Stimulated activated CD4-positive, alpha-beta T cell treated with anti-CD3 and anti-CD28 coated beads, TNF-alpha, amount 100 ng/mL, for 1 hour (primary cell): ENCODE data around the gene NELFCD.
"Not testable (repeated sequence)": the region's sequence is repeated elsewhere in the genome, so short reads cannot be mapped to it uniquely, and the experiment has no call there.

ENCODE experiments used
- DNase-seq, 3 donors: peaks; one replicate each; pipeline ENCODE4 v3.0.0-alpha.2; 2020; ENCODE audit warnings: low read depth in 3 of 3, low spot score in 1 of 3

NELFCD gene, protein sequence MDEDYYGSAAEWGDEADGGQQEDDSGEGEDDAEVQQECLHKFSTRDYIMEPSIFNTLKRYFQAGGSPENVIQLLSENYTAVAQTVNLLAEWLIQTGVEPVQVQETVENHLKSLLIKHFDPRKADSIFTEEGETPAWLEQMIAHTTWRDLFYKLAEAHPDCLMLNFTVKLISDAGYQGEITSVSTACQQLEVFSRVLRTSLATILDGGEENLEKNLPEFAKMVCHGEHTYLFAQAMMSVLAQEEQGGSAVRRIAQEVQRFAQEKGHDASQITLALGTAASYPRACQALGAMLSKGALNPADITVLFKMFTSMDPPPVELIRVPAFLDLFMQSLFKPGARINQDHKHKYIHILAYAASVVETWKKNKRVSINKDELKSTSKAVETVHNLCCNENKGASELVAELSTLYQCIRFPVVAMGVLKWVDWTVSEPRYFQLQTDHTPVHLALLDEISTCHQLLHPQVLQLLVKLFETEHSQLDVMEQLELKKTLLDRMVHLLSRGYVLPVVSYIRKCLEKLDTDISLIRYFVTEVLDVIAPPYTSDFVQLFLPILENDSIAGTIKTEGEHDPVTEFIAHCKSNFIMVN

DNA sequence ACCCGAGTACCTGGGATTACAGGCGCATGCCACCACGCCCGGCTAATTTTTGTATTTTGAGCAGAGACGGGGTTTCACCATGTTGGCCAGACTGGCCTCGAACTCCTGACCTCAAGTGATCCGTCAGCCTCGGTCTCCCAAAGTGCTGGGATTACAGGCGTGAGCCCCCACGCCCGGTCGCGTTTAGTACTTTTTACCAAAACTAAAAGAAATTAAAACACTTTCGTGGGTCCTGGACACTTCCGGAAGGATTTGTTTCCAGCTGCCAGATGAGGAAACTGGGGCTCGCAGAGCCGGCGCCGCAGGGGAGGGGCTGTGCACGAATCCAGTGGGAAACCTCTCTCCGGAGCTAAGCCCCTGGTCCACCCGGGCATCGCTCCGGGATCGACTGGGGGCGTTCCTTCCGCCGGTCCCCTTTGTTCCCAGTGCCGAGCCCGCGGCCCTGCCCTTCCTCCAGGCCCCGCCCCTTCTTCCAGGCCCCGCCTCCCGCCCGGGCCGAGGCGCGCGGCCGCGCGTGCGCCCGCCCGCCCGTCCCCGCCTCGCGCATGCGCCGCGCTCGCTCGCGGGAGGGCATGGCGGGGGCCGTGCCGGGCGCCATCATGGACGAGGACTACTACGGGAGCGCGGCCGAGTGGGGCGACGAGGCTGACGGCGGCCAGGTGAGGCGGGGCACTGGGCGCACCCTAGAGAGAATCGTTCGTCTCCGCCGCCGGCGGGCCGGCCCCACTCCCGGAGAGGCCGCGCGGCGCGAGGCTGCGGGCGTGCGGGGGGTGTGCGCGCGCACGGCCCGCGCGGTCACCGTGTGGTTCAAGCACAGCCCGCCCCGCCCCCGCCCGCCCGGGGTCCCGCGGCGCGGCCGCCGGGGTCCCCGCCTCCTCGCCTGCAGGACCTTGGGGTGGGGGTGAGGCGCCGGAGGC, at the start of gene NELFCD:
NELFCD (plus strand) TSS at position 546 of the 917 bp plus-strand sequence; CDS start at position 600, 54 bp downstream.
- DNase-seq = peak; percentile 70 to 94 (median 83)

DNA sequence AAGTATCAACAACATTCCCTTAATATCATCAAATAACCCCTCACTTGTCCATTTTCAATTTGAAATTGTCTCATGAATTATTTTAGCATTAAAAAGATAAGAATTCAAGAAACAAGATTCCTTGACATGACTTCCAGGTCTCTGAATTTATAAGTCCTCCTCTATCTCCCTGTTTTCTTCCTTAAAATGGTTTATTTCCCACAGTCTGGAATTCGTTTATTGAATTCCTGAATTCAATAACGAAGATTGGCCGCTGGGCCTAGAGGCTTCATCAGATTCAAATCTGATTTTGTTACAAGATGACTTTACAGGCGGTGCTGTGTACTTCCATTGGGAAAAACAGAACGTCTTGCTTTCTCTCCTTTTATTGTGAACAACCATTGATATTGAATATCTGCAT, 48.9 kb upstream of the NELFCD start:
- no peak for DNase-seq

DNA sequence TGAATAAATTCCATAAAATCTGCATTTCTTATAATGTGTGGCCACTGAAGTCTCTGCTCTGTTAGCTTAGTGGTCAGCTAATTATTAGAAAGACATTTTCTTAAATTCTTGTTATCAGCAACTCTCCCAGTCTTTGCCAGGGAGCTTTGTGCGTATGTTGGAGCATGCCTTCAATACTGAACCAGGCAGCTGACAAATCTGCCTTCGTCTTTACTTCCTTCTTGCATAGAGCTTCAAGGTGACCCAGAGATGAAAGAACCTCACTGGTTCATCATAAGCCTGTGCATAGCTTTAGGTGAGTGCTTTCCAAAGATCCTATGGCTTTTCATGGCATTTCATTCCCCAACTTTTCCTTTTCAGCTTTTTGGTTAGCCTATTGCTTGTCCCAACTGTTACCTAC, 43.0 kb upstream of the NELFCD start:
- DNase-seq = no peak

DNA sequence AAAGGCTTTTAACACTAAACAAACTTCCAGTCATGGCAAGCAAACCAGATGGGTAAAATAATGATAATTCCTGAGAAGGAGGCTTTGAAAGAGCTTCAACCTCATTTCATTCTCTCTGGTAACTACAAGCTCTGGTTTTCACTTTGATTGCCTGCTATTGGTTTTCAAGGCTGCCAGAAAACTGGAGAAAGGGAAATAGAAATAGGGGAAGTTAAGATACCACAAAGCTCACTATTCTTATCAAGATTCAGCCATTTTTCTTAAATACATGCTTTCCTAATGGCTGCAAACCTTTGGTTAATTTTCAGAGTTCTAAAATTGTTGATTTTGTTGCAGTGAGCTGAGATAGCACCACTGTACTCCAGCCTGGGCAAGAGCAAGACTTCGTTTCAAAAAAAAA, 42.5 kb upstream of the NELFCD start:
- no peak for DNase-seq

GRCh38 chr20:58941471-58941870, 39.6 kb upstream of the NELFCD start:
- no peak for DNase-seq

DNA sequence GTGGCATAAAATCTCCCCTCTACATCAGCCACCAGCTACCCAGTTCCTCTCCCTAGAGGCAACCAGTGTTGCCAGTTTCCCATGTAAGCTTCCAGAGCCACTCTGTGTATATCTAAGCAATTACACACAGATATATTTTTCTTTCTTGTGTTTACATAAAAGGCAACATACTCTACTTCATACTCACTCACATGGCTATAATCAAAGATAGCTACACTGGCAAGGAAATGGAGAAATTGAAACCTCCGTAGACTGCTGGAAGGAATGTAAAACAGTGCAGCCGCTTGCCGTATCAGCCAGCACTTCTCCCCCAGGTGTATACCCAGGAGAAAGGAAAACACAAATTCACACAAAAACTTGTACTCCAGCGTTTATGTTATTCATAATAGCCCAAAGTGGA, 38.5 kb upstream of the NELFCD start:
- DNase-seq = no peak

- no peak for DNase-seq
Observed at GRCh38 chr20:58944610-58945009, 36.4 kb upstream of the NELFCD start.

GRCh38 chr20:58945965-58946631, 35.0 kb upstream of the NELFCD start:
- DNase-seq = no peak

DNA sequence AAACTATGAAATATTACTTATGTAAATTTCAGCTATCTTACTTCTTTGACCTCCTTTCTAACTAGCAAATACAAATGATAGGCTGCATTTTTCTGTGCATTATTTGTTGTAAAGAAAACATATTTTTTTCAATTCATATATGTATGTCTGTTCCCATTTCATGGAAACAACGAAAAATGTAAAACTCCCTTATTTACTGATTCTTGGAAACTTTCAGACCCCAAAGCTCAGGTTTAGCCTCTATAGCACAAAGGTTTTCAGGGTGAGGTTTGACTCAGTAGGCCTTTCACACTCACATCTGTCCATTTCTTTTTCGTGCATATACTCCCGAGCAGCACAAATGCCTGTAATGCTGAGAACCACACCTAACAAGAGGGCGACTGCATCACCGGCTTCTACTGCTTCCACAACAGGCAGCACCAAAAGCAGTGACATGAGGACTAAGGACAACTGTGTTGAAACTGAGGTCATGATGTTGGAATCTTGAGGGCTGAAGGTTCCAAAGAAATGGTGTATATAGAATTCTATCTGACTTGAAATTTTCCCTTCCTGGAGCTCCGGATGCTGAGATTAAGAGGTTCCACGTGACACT, 33.2 kb upstream of the NELFCD start:
- not testable (repeated sequence) for DNase-seq

- DNase-seq = no peak
Observed at GRCh38 chr20:58950603-58951002, 30.5 kb upstream of the NELFCD start.

GRCh38 chr20:58953050-58953449, 28.0 kb upstream of the NELFCD start:
- no peak for DNase-seq

GRCh38 chr20:58956078-58956477, 25.0 kb upstream of the NELFCD start:
- DNase-seq = no peak

DNA sequence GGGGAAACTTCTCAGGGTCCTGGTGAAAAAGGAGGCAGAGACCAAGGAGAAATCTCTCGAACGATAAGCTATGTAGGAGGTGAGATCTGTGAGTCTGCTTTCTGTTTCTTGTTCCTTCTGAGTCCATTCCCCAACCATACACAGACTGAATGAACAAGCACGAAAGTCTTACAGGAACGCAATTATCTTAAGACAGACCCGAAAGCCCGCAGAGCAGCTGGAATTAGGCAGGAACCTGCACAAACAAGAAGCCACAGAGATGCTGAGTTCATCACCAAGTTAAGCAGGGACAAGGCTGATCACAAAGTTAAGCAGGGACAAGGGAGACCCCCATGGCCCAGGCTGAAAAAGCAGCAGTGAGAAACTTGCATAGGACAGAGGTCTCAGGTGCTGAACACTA, 21.4 kb upstream of the NELFCD start:
- no peak for DNase-seq

DNA sequence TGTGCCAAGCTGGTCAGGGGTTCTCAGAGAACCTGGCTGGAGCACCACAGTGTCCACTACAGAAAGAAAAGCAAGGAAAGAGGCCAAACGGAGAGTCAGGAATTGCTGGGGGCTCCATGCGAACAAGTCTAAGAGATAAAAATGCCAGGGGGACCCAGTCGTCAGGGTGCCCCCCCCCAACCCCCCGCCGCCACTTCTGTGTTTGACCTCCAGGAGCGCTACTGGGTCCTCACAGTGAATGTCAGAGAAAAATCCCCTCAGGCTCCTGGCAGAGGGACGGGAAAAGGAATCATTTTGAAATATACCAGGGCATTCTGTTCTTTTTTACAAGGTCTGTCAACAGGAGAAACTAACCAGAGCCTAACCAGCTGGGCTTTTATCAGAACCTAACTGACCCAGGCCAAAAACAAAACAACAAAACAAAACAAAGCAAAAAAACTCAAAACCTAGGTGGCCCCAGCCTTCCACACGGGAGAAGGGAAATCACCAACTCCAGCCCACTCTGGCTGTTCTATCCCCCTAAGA, 17.9 kb upstream of the NELFCD start:
- DNase-seq = no peak

DNA sequence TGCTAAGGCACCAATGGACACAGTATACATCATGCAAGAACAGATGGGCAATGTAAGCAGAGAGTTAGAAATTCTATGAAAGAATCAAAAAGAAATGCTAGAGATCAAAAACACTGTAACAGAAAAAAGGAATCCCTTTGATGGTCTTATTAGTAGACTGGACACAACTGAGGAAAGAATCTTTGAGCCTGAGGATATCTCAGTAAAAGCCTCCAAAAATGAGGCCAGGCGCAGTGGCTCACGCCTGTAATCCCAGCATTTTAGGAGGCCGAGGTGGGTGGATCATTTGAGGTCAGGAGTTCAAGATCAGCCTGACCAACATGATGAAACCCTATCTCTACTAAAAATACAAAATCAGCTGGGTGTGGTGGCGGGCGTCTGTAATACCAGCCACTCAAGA, 17.1 kb upstream of the NELFCD start:
- not testable (repeated sequence) for DNase-seq

- DNase-seq = no peak
Observed at GRCh38 chr20:58965270-58966064, 15.6 kb upstream of the NELFCD start.

- no peak for DNase-seq
Observed at GRCh38 chr20:58967652-58968429, 13.2 kb upstream of the NELFCD start.

- DNase-seq = no peak
Observed at GRCh38 chr20:58969439-58969838, 11.6 kb upstream of the NELFCD start.

DNA sequence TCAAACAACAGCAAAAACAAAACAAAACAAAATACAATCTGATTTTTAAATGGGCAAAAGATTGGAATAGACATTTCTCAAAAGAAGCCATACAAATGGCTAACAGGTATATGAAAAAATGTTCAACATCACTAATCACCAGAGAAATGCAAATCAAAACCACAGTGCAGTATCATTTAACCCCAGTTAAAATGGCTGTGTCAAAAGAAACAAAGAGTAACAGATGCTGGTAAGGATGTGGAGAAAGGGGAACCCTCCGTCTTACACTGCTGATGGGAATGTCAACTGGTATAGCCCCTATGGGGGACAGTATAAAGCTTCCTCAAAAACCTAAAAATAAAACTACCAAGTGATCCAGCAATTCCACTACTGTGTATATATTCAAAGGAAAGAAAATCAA, 10.9 kb upstream of the NELFCD start:
- DNase-seq = no peak
